ENCODE measurements around the gene CES1. TPM values are rescaled to one million over a fixed set of nuclear protein-coding genes. Genes with fewer than 3 reads are reported as not detected.
"Not testable (repeated sequence)": the region's sequence is repeated elsewhere in the genome, so short reads cannot be mapped to it uniquely, and the experiment has no call there.

Gene CES1
- total and polyA plus RNA-seq, 2 experiments from 2014 or later, result 0.76 TPM; not detected in 1

DNA sequence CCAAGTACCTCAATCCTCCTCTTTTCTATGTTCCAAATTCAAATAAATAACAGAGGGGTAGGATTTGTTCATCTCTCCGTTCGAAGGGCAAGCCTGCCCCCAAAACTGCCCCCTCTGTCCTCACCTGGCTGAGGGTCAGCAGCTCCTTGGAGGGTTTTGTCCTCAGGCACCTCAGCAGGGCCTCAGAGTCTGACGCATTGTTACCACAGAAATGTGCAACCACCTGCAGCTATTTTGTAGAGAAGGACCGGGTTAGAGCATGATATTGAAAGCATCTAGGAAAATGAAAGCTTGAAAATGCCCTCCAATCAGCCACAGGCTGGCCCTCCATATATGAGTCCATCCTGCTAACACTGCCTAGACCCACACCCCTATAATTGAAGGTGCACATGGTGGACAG lies 28.4 kb upstream of the CES1 start:
- Histone ChIP-seq H3K9ac (no peak overlapping the region), H4K20me1 (ENCODE audit: insufficient read depth) (no peaks in the 10 kb centered on the region), H3K4me2 (ENCODE audit: unreplicated experiment) (no peak overlapping the region), H3F3A (ENCODE audit: insufficient read depth) (no peaks in the 10 kb centered on the region), H3K9me2 (ENCODE audit: insufficient read depth) (no peaks in the 10 kb centered on the region), H3K4me3 (no peak overlapping the region), H3K27ac (no peak overlapping the region), H3K4me1 (ENCODE audit: insufficient read depth) (no peaks in the 10 kb centered on the region), H3K36me3 (ENCODE audit: low read depth) (no peaks in the 10 kb centered on the region), H3K9me3 (ENCODE audit: low read depth) (no peaks in the 10 kb centered on the region), H3K79me2 (ENCODE audit: insufficient read depth) (no peaks in the 10 kb centered on the region), H2AFZ (no peak overlapping the region), H3K27me3 (replicated peaks; ENCODE audit: insufficient read depth) (no peaks in the 10 kb centered on the region; the same call in 1 of the 2 replicates)
- TF ChIP-seq EZH2phosphoT487 (IDR thresholded peaks at IDR 0.05; ENCODE audit: insufficient read depth, low read depth), result no peak
- no peak for TF ChIP-seq EZH2 (IDR thresholded peaks at IDR 0.05; ENCODE audit: insufficient read depth, poor library complexity, severe bottlenecking)
- DNase-seq, result no peak
- 31 to 34% methylated on average over 4 of the region's 4 CpGs for WGBS, 2 experiments (ENCODE audit: low coverage in 1 of 2, low lambda C conversion rate in 2 of 2, missing lambda C conversion rate in 2 of 2)
- in situ Hi-C loops (cut with MboI), result no loop called here

- H3K36me3 ChIP-seq (ENCODE audit: low read depth); in situ Hi-C loops (cut with MboI); H3K4me3 ChIP-seq; H3K4me1 ChIP-seq (ENCODE audit: insufficient read depth); H3F3A ChIP-seq (ENCODE audit: insufficient read depth); H3K9me2 ChIP-seq (ENCODE audit: insufficient read depth); H3K27me3 ChIP-seq (replicated peaks; ENCODE audit: insufficient read depth); H2AFZ ChIP-seq; DNase-seq; H3K79me2 ChIP-seq (ENCODE audit: insufficient read depth); H4K20me1 ChIP-seq (ENCODE audit: insufficient read depth); H3K9ac ChIP-seq; H3K27ac ChIP-seq; H3K4me2 ChIP-seq (ENCODE audit: unreplicated experiment); H3K9me3 ChIP-seq (ENCODE audit: low read depth): not testable (repeated sequence)
- WGBS, 2 experiments (ENCODE audit: low coverage in 1 of 2, low lambda C conversion rate in 2 of 2, missing lambda C conversion rate in 2 of 2), result 8 to 17% methylated on average over 1 of the region's 1 CpG
Measured at GRCh38 chr16:55857650-55858049, 24.8 kb upstream of the CES1 start.

GRCh38 chr16:55856950-55857349 lies 24.1 kb upstream of the CES1 start:
- no peaks in the 10 kb centered on the region; the same call in 1 of the 2 replicates for H3K27me3 ChIP-seq (replicated peaks; ENCODE audit: insufficient read depth)
- H3F3A ChIP-seq (ENCODE audit: insufficient read depth), result no peaks in the 10 kb centered on the region
- no peak overlapping the region for H3K9ac ChIP-seq
- no peaks in the 10 kb centered on the region for H3K79me2 ChIP-seq (ENCODE audit: insufficient read depth)
- H3K4me2 ChIP-seq (ENCODE audit: unreplicated experiment), result no peak overlapping the region
- in situ Hi-C loops (cut with MboI), result no loop called here
- H3K27ac ChIP-seq, result no peak overlapping the region
- H4K20me1 ChIP-seq (ENCODE audit: insufficient read depth), result no peaks in the 10 kb centered on the region
- WGBS, 2 experiments (ENCODE audit: low coverage in 1 of 2, low lambda C conversion rate in 2 of 2, missing lambda C conversion rate in 2 of 2), result 75 to 78% methylated on average over 3 of the region's 3 CpGs
- H3K36me3 ChIP-seq (ENCODE audit: low read depth), result no peaks in the 10 kb centered on the region
- no peak overlapping the region for H2AFZ ChIP-seq
- no peaks in the 10 kb centered on the region for H3K9me3 ChIP-seq (ENCODE audit: low read depth)
- no peak overlapping the region for H3K4me3 ChIP-seq
- TF ChIP-seq EZH2 (IDR thresholded peaks at IDR 0.05; ENCODE audit: insufficient read depth, poor library complexity, severe bottlenecking), result no peak
- TF ChIP-seq EZH2phosphoT487 (IDR thresholded peaks at IDR 0.05; ENCODE audit: insufficient read depth, low read depth), result no peak
- H3K4me1 ChIP-seq (ENCODE audit: insufficient read depth), result no peaks in the 10 kb centered on the region
- no peak for DNase-seq
- no peaks in the 10 kb centered on the region for H3K9me2 ChIP-seq (ENCODE audit: insufficient read depth)

DNA sequence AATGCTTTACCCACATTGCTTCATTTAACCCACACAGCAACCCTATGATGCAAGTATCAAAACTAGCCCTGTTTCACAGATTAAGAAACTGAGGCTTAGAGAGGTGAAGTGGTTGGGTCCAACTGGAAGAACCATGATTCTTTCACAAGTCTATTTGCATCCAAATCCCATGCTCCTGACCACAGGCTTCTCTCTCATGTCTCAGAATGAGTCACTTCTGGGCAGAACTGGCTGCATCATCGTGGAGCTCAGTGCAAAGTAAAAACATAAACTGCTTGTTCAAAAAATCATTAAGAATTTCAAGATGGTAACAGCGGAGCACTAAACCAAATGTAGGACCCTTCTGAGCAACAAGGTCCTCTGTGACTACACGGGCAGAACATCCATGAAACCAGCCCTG lies 20.2 kb upstream of the CES1 start:
- TF ChIP-seq EZH2 (IDR thresholded peaks at IDR 0.05; ENCODE audit: insufficient read depth, poor library complexity, severe bottlenecking) (no peak), EZH2phosphoT487 (IDR thresholded peaks at IDR 0.05; ENCODE audit: insufficient read depth, low read depth) (no peak)

GRCh38 chr16:55849536-55849935 lies 16.6 kb upstream of the CES1 start:
- no peaks in the 10 kb centered on the region for H3K79me2 ChIP-seq (ENCODE audit: insufficient read depth)
- H3K9me3 ChIP-seq (ENCODE audit: low read depth), result no peaks in the 10 kb centered on the region
- no peak overlapping the region for H3K27ac ChIP-seq
- peaks cover 8% of the 10 kb centered on the region; the same call in 1 of the 2 replicates for H3K27me3 ChIP-seq (replicated peaks; ENCODE audit: insufficient read depth)
- no peaks in the 10 kb centered on the region for H3K36me3 ChIP-seq (ENCODE audit: low read depth)
- H3K4me3 ChIP-seq, result no peak overlapping the region
- H3K4me2 ChIP-seq (ENCODE audit: unreplicated experiment), result no peak overlapping the region
- no peaks in the 10 kb centered on the region for H3K9me2 ChIP-seq (ENCODE audit: insufficient read depth)
- no peaks in the 10 kb centered on the region for H3F3A ChIP-seq (ENCODE audit: insufficient read depth)
- H3K9ac ChIP-seq, result no peak overlapping the region
- H4K20me1 ChIP-seq (ENCODE audit: insufficient read depth), result no peaks in the 10 kb centered on the region
- H2AFZ ChIP-seq, result no peak overlapping the region
- H3K4me1 ChIP-seq (ENCODE audit: insufficient read depth), result no peaks in the 10 kb centered on the region
- WGBS, 2 experiments (ENCODE audit: low coverage in 1 of 2, low lambda C conversion rate in 2 of 2, missing lambda C conversion rate in 2 of 2), result 66 to 72% methylated on average over 13 of the region's 13 CpGs
- in situ Hi-C loops (cut with MboI), result loop anchor here (10.0 kb wide), 1 partner anchor 405 kb away; no protein-coding TSS in a partner anchor
- DNase-seq, result no peak
- no peak for TF ChIP-seq EZH2phosphoT487 (IDR thresholded peaks at IDR 0.05; ENCODE audit: insufficient read depth, low read depth)
- no peak for TF ChIP-seq EZH2 (IDR thresholded peaks at IDR 0.05; ENCODE audit: insufficient read depth, poor library complexity, severe bottlenecking)

More for the DNA sequence above, 20.2 kb upstream of the CES1 start:
- H3F3A ChIP-seq (ENCODE audit: insufficient read depth), result no peaks in the 10 kb centered on the region
- H3K36me3 ChIP-seq (ENCODE audit: low read depth), result no peaks in the 10 kb centered on the region
- in situ Hi-C loops (cut with MboI), result no loop called here
- H3K9me2 ChIP-seq (ENCODE audit: insufficient read depth), result no peaks in the 10 kb centered on the region
- H2AFZ ChIP-seq, result no peak overlapping the region
- H3K79me2 ChIP-seq (ENCODE audit: insufficient read depth), result no peaks in the 10 kb centered on the region
- H3K4me2 ChIP-seq (ENCODE audit: unreplicated experiment), result no peak overlapping the region
- no peak overlapping the region for H3K9ac ChIP-seq
- H3K9me3 ChIP-seq (ENCODE audit: low read depth), result no peaks in the 10 kb centered on the region
- H3K27ac ChIP-seq, result no peak overlapping the region
- no peaks in the 10 kb centered on the region; the same call in none of the 2 replicates for H3K27me3 ChIP-seq (replicated peaks; ENCODE audit: insufficient read depth)
- WGBS, 2 experiments (ENCODE audit: low coverage in 1 of 2, low lambda C conversion rate in 2 of 2, missing lambda C conversion rate in 2 of 2), result 28 to 34% methylated on average over 3 of the region's 3 CpGs
- H4K20me1 ChIP-seq (ENCODE audit: insufficient read depth), result no peaks in the 10 kb centered on the region
- DNase-seq, result peak; percentile 72
- H3K4me1 ChIP-seq (ENCODE audit: insufficient read depth), result no peaks in the 10 kb centered on the region
- H3K4me3 ChIP-seq, result no peak overlapping the region

Measured in GM23248 (cell line).